Neural cell (in vitro differentiated cells): ENCODE data around the gene FFAR2.

Source experiments
- CTCF ChIP-seq: fragments of 450-650 bp; IDR thresholded peaks from 2 replicates; pipeline ENCODE4 v1.5.1; 2014; ENCODE audit warnings: antibody characterized with exemption, mild to moderate bottlenecking, moderate library complexity; ENCODE audit not compliant: poor library complexity, severe bottlenecking
- EP300 ChIP-seq: fragments of 450-650 bp; conservative IDR thresholded peaks from 2 replicates; pipeline ENCODE4 v1.6.1; 2014; ENCODE audit warnings: antibody characterized with exemption, mild to moderate bottlenecking, moderate library complexity; ENCODE audit not compliant: poor library complexity, severe bottlenecking
- POLR2AphosphoS5 ChIP-seq: IDR thresholded peaks from 2 replicates; pipeline ENCODE4 v1.6.1; 2012
- RAD21 ChIP-seq: fragments of 450-650 bp; conservative IDR thresholded peaks from 2 replicates; pipeline ENCODE4 v1.6.1; 2014; ENCODE audit warnings: antibody characterized with exemption, mild to moderate bottlenecking, moderate library complexity
- REST ChIP-seq: IDR thresholded peaks from 2 replicates; pipeline ENCODE4 v1.6.1; 2012; ENCODE audit warnings: borderline replicate concordance
- SMC3 ChIP-seq: fragments of 450-650 bp; conservative IDR thresholded peaks from 2 replicates; pipeline ENCODE4 v1.6.1; 2014; ENCODE audit warnings: antibody characterized with exemption, mild to moderate bottlenecking, moderate library complexity; ENCODE audit not compliant: poor library complexity

DNA sequence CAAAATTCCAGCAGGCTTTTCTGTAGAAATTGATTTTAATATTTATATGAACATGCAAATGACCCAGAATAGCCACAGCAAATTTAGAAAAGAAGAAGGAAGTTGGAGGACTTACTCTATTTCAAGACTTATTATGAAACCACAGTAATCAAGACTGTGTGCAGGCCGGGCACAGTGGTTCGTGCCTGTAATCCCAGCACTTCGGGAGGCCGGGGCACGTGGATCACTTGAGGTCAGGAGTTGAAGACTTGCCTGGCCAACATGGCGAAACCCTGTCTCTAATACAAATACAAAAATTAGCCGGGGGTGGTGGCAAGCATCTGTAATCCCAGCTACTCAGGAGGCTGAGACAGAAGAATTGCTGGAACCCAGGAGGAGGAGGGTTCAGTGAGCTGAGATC, 6.0 kb upstream of the FFAR2 start:
- TF ChIP-seq EP300 (no peak), CTCF (no peak), RAD21 (no peak), REST (no peak), SMC3 (no peak), POLR2AphosphoS5 (no peak)
